A549 (cell line): ENCODE data around the gene FBN2. TPM values are rescaled to one million over a fixed set of nuclear protein-coding genes. Genes with fewer than 3 reads are reported as not detected.

Source experiments
- ATAC-seq, 2 experiments: fragments of 200-7000 bp in 1 of 2; fragments of >200 bp in 1 of 2; cut with Nextera tagmentation in 1 of 2; cut with Tn5 transposase in 1 of 2; 3 replicates each; pipeline versions ENCODE4 v1.8.0 to v1.9.1; 2018 to 2020; ENCODE audit warnings: mild to moderate bottlenecking in 1 of 2, moderate library complexity in 1 of 2
- CTCF ChIA-PET: fragments of 300-600 bp; sonication (Branson Sonifier 250); formaldehyde crosslinking; extraction: SDS; loops from one replicate; lab custom pipeline; 2021; ENCODE audit warnings: antibody characterized with exemption, inconsistent platforms; lab: Yijun Ruan, JAX
- POLR2A ChIA-PET: fragments of 350-600 bp; formaldehyde crosslinking; extraction: SDS; loops from one replicate; lab custom pipeline; 2021; ENCODE audit warnings: antibody characterized with exemption, inconsistent platforms; lab: Yijun Ruan, JAX
- DNase-seq, 2 experiments: peaks; one replicate each; pipeline versions ENCODE4 v3.0.0 to v3.0.0-alpha.2; 2011 to 2016; ENCODE audit warnings: low read depth in 1 of 2, low spot score in 1 of 2
- FAIRE-seq: peaks from 2 replicates; lab custom pipeline; 2011; peaks lifted over from hg19 to GRCh38; lab: Jason Lieb, UNC
- H3K27ac ChIP-seq, 2 experiments: fragments of >200 bp; sonication (Bioruptor Twin); formaldehyde crosslinking; 3 replicates each; pipeline ENCODE4 v1.5.1; 2016 to 2017
- H3K4me1 ChIP-seq: fragments of >200 bp; sonication (Bioruptor Twin); formaldehyde crosslinking; 3 replicates; pipeline ENCODE4 v1.6.1; 2016
- H3K4me2 ChIP-seq: fragments of >200 bp; sonication (Bioruptor Twin); formaldehyde crosslinking; 3 replicates; pipeline ENCODE4 v1.6.1; 2016
- H3K4me3 ChIP-seq: fragments of >200 bp; sonication (Bioruptor Twin); formaldehyde crosslinking; 3 replicates; pipeline ENCODE4 v1.5.1; 2016
- H3K9me3 ChIP-seq: fragments of >200 bp; sonication (Bioruptor Twin); formaldehyde crosslinking; 3 replicates; pipeline ENCODE4 v1.6.1; 2016
- ATOH8 ChIP-seq: fragments of 250-450 bp; sonication (Bioruptor Pico); IDR thresholded peaks from 2 replicates; pipeline ENCODE4 v1.5.0; 2020; ENCODE audit warnings: low read depth, mild to moderate bottlenecking, moderate library complexity
- BHLHE40 ChIP-seq: IDR thresholded peaks from 2 replicates; pipeline ENCODE4 v1.6.1; 2012; ENCODE audit warnings: low read depth, low read length, inconsistent platforms
- CBX2 ChIP-seq: fragments of 200-600 bp; sonication (generic); IDR thresholded peaks from 2 replicates; pipeline ENCODE4 v1.6.1; 2016; ENCODE audit warnings: low read depth, mild to moderate bottlenecking, borderline replicate concordance
- CBX8 ChIP-seq: fragments of 200-600 bp; sonication (generic); IDR thresholded peaks from 2 replicates; pipeline ENCODE4 v1.6.1; 2016
- CHD2 ChIP-seq: fragments of 150-350 bp; IDR thresholded peaks from 2 replicates; pipeline ENCODE4 v1.6.1; 2014; ENCODE audit warnings: low read length; ENCODE audit not compliant: partially characterized antibody
- CHD4 ChIP-seq: fragments of 200-600 bp; sonication (generic); IDR thresholded peaks from 2 replicates; pipeline ENCODE4 v1.6.1; 2016; ENCODE audit warnings: antibody characterized with exemption, mild to moderate bottlenecking, borderline replicate concordance
- ELK1 ChIP-seq: fragments of 150-350 bp; IDR thresholded peaks from 2 replicates; pipeline ENCODE4 v1.6.1; 2014; ENCODE audit warnings: low read depth, mild to moderate bottlenecking, low read length
- EP300 ChIP-seq, 2 experiments: fragments of >200 bp; sonication (Bioruptor Twin); formaldehyde crosslinking; IDR thresholded peaks; 2 replicates in 1 of 2; 3 replicates in 1 of 2; pipeline ENCODE4 v1.6.1; 2016 to 2017
- ESRRA ChIP-seq: fragments of 150-350 bp; IDR thresholded peaks from 2 replicates; pipeline ENCODE4 v1.6.1; 2014; ENCODE audit warnings: mild to moderate bottlenecking, low read length, borderline replicate concordance
- FOXS1 ChIP-seq: fragments of 250-450 bp; sonication (Bioruptor Pico); IDR thresholded peaks from 2 replicates; pipeline ENCODE4 v1.5.0; 2020; ENCODE audit warnings: mild to moderate bottlenecking, moderate library complexity
- GATA3 ChIP-seq: IDR thresholded peaks from 2 replicates; pipeline ENCODE4 v1.6.1; 2012; ENCODE audit warnings: borderline replicate concordance
- HDAC2 ChIP-seq: fragments of 200-600 bp; sonication (generic); IDR thresholded peaks from 2 replicates; pipeline ENCODE4 v1.6.1; 2016
- HOXB13 ChIP-seq: fragments of 250-450 bp; sonication (Bioruptor Pico); IDR thresholded peaks from 2 replicates; pipeline ENCODE4 v1.5.0; 2020; ENCODE audit warnings: low read depth, mild to moderate bottlenecking, moderate library complexity
- JUNB ChIP-seq: fragments of >200 bp; sonication (Bioruptor Twin); formaldehyde crosslinking; IDR thresholded peaks from 2 replicates; pipeline ENCODE4 v1.6.1; 2016
- KDM5A ChIP-seq: fragments of 200-600 bp; sonication (generic); IDR thresholded peaks from 2 replicates; pipeline ENCODE4 v1.6.1; 2016; ENCODE audit warnings: antibody characterized with exemption, mild to moderate bottlenecking
- MAX ChIP-seq: IDR thresholded peaks from 2 replicates; pipeline ENCODE4 v1.6.1; 2012
- MAZ ChIP-seq: fragments of 150-350 bp; IDR thresholded peaks from 2 replicates; pipeline ENCODE4 v1.6.1; 2014; ENCODE audit warnings: antibody characterized with exemption, low read depth, low read length, borderline replicate concordance
- MYC ChIP-seq: IDR thresholded peaks from 2 replicates; pipeline ENCODE4 v1.6.1; 2012; ENCODE audit warnings: mild to moderate bottlenecking, inconsistent platforms, low read length, improper control_type of control experiment, borderline replicate concordance
- NR3C1 ChIP-seq: fragments of >200 bp; sonication (Bioruptor Twin); formaldehyde crosslinking; IDR thresholded peaks from 3 replicates; pipeline ENCODE4 v1.6.1; 2017
- PBX3 ChIP-seq: IDR thresholded peaks from 2 replicates; pipeline ENCODE4 v1.6.1; 2012
- PHF8 ChIP-seq: fragments of 200-600 bp; sonication (generic); IDR thresholded peaks from 2 replicates; pipeline ENCODE4 v1.6.1; 2016; ENCODE audit warnings: low read depth, mild to moderate bottlenecking, antibody characterized with exemption, moderate library complexity, borderline replicate concordance
- POLR2AphosphoS2 ChIP-seq: conservative IDR thresholded peaks from 2 replicates; pipeline ENCODE4 v1.6.1; 2012; ENCODE audit warnings: low read length, improper control_type of control experiment, inconsistent platforms
- RARB ChIP-seq: fragments of 250-450 bp; sonication (Bioruptor Pico); IDR thresholded peaks from 2 replicates; pipeline ENCODE4 v1.8.0; 2021; ENCODE audit warnings: mild to moderate bottlenecking, moderate library complexity
- RCOR1 ChIP-seq: fragments of 150-350 bp; IDR thresholded peaks from 2 replicates; pipeline ENCODE4 v1.6.1; 2014; ENCODE audit warnings: antibody characterized with exemption, low read length, low read depth
- RNF2 ChIP-seq: fragments of 200-600 bp; sonication (generic); IDR thresholded peaks from 2 replicates; pipeline ENCODE4 v1.6.1; 2016; ENCODE audit warnings: low read depth, mild to moderate bottlenecking, antibody characterized with exemption, moderate library complexity, borderline replicate concordance
- SMC3 ChIP-seq: fragments of >200 bp; sonication (Bioruptor Twin); formaldehyde crosslinking; IDR thresholded peaks from 3 replicates; pipeline ENCODE4 v1.6.1; 2018; ENCODE audit warnings: inconsistent platforms
- TFCP2L1 ChIP-seq: fragments of 250-450 bp; sonication (Bioruptor Pico); IDR thresholded peaks from 2 replicates; pipeline ENCODE4 v1.5.0; 2021; ENCODE audit warnings: mild to moderate bottlenecking
- ZC3H11A ChIP-seq: fragments of 450-650 bp; IDR thresholded peaks from 2 replicates; pipeline ENCODE4 v1.6.1; 2014; ENCODE audit warnings: antibody characterized with exemption, mild to moderate bottlenecking
- WGBS: methylation state at CpG from one replicate; pipeline ENCODE4 v1.1.6; 2017; ENCODE audit errors: missing lambda C conversion rate; 5-methylcytosine and 5-hydroxymethylcytosine counted together
- polyA plus RNA-seq, 4 experiments: library from polyadenylated mRNA; depleted of rRNA in 3 of 4; stranded (reverse); fragments of >200 nt; fragmentation: RNase III in 1 of 4; extraction: RNeasy Plus Mini Kit Qiagen cat#74134 plus additional on column Dnase treatment in 1 of 4; gene quantifications; 2 replicates in 3 of 4; 3 replicates in 1 of 4; pipeline ENCODE4 v1.2.3, GENCODE V29; 2011 to 2017
- TF ChIP-seq, protein P1 (sequence below): fragments of >200 bp; sonication (Bioruptor Twin); formaldehyde crosslinking; IDR thresholded peaks from 2 replicates; pipeline ENCODE4 v1.6.1; 2016
- TF ChIP-seq, protein P2 (sequence below): fragments of >200 bp; sonication (Bioruptor Twin); formaldehyde crosslinking; IDR thresholded peaks from 3 replicates; pipeline ENCODE4 v1.5.1; 2016
- TF ChIP-seq, protein P3 (sequence below): fragments of 450-650 bp; IDR thresholded peaks from 2 replicates; pipeline ENCODE4 v1.6.1; 2014; ENCODE audit warnings: antibody characterized with exemption

FBN2 gene
- polyA plus RNA-seq, 2 of the 4 experiments (the other 2 are of a cell fraction): 22.2 to 22.7 TPM

DNA sequence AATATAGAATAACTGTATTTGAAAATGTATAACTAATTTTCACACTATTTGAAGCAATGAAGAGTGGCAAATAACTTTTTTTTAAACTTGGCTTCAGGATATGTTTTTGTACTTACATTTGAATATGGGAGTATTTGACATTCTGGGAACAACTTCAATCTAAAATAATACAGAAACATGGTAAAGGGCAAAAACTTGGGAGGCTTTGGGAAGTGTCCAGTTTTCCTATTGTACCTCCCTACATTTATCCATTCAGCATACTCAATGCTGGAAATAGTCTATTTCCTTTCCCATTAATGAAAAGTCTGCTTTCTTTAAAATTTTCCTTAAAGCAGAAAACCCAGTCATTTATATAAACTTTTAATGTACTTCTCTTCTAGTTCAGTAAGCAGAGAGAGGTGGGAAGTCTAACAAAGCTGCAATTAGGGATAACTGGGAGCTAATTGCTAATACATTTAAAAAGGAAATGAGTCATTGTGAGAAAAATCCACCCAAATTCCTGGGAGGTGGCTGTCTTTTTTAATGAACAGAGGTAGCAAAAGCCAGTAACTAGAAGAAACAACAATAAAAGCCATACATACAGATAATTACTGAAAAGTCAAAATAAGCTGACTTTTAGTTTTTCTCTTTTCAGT lies 128.8 kb downstream of the FBN2 start:
- ATAC-seq (no peak), DNase-seq (no peak), FAIRE-seq (no peak)
- 0 out of 3 replicates have a peak, but pooled peaks cover 5% of the 10 kb centered on the region for H3K4me1 ChIP-seq
- H3K4me3 ChIP-seq: no peak overlapping the region
- ChIA-PET CTCF (no interaction called here), POLR2A (no interaction called here)
- no peak overlapping the region for H3K4me2 ChIP-seq
- no peak for TF ChIP-seq JUNB
- no peak for TF ChIP-seq CHD2
- no peak for TF ChIP-seq GATA3
- TF ChIP-seq RNF2: no peak
- TF ChIP-seq RARB: no peak
- TF ChIP-seq PHF8: no peak
- TF ChIP-seq ZC3H11A: no peak
- TF ChIP-seq FOXS1 (CRISPR knock-in tag): no peak
- no peak for TF ChIP-seq RCOR1
- H3K9me3 ChIP-seq: peaks cover under 1% of the 10 kb centered on the region; the same call in 1 of the 3 replicates
- no peak overlapping the region for H3K27ac ChIP-seq

DNA sequence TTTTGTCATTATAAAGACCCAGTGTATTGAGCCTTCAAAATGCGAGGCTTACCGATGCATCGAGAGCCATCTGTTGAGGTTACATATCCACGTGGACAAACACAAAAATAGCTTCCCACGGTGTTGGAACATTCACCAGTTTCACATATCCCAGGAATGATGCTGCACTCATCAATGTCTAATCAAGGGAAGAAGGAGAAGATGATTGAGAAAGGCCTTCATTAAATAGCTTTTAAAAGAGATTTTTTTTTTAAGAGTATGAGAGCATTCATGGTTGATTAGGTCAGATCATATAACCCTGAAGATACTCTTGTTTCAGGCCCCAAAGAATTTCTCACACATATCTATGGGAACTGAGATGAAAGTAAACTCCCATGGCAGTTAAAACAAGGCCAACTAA lies 129.4 kb downstream of the FBN2 start:
- ChIA-PET POLR2A (no interaction called here), CTCF (no interaction called here)
- DNase-seq (no peak), ATAC-seq (no peak), FAIRE-seq (no peak)
- H3K4me3 ChIP-seq: no peak overlapping the region
- no peak overlapping the region for H3K4me2 ChIP-seq
- no peak overlapping the region for H3K27ac ChIP-seq
- 81% methylated on average over 5 of the region's 5 CpGs for WGBS
- no peak for TF ChIP-seq MAX
- no peak for TF ChIP-seq NR3C1
- no peak for TF ChIP-seq MYC
- TF ChIP-seq TFCP2L1 (CRISPR knock-in tag): no peak
- no peak for TF ChIP-seq HDAC2
- TF ChIP-seq BHLHE40: no peak
- TF ChIP-seq, protein P1, sequence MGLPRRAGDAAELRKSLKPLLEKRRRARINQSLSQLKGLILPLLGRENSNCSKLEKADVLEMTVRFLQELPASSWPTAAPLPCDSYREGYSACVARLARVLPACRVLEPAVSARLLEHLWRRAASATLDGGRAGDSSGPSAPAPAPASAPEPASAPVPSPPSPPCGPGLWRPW: no peak
- no peak for TF ChIP-seq POLR2AphosphoS2
- no peak for TF ChIP-seq ATOH8 (CRISPR knock-in tag)
- no peak for TF ChIP-seq KDM5A
- TF ChIP-seq CBX2: no peak
- TF ChIP-seq ESRRA: no peak
- TF ChIP-seq PHF8: no peak
- H3K4me1 ChIP-seq: 0 out of 3 replicates have a peak, but pooled peaks cover 5% of the 10 kb centered on the region
- no peaks in the 10 kb centered on the region for H3K9me3 ChIP-seq

- Histone ChIP-seq H3K4me2 (no peak overlapping the region), H3K4me3 (no peak overlapping the region), H3K27ac (no peak overlapping the region), H3K4me1 (0 out of 3 replicates have a peak, but pooled peaks cover 5% of the 10 kb centered on the region), H3K9me3 (no peaks in the 10 kb centered on the region)
- 93% methylated on average over 1 of the region's 1 CpG for WGBS
- FAIRE-seq (no peak), ATAC-seq (no peak), DNase-seq (no peak)
- POLR2A ChIA-PET: no interaction called here
- CTCF ChIA-PET: no interaction called here
- TF ChIP-seq TFCP2L1 (CRISPR knock-in tag): no peak
- no peak for TF ChIP-seq MAZ
- no peak for TF ChIP-seq PBX3
- TF ChIP-seq SMC3: no peak
- no peak for TF ChIP-seq CHD4
- TF ChIP-seq, protein P2, sequence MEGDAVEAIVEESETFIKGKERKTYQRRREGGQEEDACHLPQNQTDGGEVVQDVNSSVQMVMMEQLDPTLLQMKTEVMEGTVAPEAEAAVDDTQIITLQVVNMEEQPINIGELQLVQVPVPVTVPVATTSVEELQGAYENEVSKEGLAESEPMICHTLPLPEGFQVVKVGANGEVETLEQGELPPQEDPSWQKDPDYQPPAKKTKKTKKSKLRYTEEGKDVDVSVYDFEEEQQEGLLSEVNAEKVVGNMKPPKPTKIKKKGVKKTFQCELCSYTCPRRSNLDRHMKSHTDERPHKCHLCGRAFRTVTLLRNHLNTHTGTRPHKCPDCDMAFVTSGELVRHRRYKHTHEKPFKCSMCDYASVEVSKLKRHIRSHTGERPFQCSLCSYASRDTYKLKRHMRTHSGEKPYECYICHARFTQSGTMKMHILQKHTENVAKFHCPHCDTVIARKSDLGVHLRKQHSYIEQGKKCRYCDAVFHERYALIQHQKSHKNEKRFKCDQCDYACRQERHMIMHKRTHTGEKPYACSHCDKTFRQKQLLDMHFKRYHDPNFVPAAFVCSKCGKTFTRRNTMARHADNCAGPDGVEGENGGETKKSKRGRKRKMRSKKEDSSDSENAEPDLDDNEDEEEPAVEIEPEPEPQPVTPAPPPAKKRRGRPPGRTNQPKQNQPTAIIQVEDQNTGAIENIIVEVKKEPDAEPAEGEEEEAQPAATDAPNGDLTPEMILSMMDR: no peak
- no peak for TF ChIP-seq POLR2AphosphoS2
- TF ChIP-seq HOXB13 (CRISPR knock-in tag): no peak
- TF ChIP-seq, protein P3, sequence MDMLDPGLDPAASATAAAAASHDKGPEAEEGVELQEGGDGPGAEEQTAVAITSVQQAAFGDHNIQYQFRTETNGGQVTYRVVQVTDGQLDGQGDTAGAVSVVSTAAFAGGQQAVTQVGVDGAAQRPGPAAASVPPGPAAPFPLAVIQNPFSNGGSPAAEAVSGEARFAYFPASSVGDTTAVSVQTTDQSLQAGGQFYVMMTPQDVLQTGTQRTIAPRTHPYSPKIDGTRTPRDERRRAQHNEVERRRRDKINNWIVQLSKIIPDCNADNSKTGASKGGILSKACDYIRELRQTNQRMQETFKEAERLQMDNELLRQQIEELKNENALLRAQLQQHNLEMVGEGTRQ: no peak
- TF ChIP-seq CBX8: no peak
- no peak for TF ChIP-seq ELK1
- no peak for TF ChIP-seq EP300 (IDR thresholded peaks at IDR 0.05)
These were observed 130.1 kb downstream of the FBN2 start for GRCh38 chr5:128407944-128408343.
